ENCODE measurements around the gene RNF4.

The RNF4 gene

GRCh38 chr4:2426069-2426397 lies 42.9 kb upstream of the RNF4 start:
- no peak for TF ChIP-seq ZFX (IDR thresholded peaks at IDR 0.05)
- TF ChIP-seq, protein P1, sequence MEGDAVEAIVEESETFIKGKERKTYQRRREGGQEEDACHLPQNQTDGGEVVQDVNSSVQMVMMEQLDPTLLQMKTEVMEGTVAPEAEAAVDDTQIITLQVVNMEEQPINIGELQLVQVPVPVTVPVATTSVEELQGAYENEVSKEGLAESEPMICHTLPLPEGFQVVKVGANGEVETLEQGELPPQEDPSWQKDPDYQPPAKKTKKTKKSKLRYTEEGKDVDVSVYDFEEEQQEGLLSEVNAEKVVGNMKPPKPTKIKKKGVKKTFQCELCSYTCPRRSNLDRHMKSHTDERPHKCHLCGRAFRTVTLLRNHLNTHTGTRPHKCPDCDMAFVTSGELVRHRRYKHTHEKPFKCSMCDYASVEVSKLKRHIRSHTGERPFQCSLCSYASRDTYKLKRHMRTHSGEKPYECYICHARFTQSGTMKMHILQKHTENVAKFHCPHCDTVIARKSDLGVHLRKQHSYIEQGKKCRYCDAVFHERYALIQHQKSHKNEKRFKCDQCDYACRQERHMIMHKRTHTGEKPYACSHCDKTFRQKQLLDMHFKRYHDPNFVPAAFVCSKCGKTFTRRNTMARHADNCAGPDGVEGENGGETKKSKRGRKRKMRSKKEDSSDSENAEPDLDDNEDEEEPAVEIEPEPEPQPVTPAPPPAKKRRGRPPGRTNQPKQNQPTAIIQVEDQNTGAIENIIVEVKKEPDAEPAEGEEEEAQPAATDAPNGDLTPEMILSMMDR (conservative IDR thresholded peaks at IDR 0.05), result no peak
- H3K27ac ChIP-seq, result no peak overlapping the region

DNA sequence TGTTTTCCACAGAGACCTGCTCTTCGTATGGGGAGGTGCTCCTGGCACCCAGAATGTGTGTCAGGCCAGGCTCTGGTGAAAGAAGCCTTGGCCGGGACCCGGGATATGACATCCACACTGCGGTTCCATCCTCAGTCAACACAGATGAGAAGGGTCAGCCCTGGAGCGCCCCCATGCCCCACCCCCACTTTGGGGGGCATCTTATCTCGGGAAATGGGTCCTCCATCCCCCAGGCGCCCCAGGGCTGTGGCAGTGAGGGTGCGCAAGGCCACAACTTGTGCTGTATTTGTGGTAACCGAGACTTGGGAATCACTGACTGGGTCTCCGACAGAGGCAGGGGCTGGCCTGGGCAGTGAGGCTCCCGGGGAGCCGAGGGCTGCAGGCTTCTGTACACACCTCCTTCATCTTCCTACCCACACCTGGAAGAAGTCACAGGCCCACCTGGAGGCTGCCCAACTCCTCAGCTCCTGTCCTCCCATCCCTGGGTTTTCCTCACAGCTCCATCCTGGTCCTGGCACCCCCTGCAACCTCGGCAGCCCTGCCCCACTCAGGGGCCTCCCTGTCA lies 42.1 kb upstream of the RNF4 start:
- no peak overlapping the region for H3K27ac ChIP-seq
- no peak for TF ChIP-seq ZFX (IDR thresholded peaks at IDR 0.05)
- TF ChIP-seq, protein P1 (conservative IDR thresholded peaks at IDR 0.05), result no peak

GRCh38 chr4:2427383-2428334 lies 41.2 kb upstream of the RNF4 start:
- TF ChIP-seq, protein P1 (conservative IDR thresholded peaks at IDR 0.05), result no peak
- no peak for TF ChIP-seq ZFX (IDR thresholded peaks at IDR 0.05)

GRCh38 chr4:2428496-2429213 lies 40.3 kb upstream of the RNF4 start:
- TF ChIP-seq, protein P1 (conservative IDR thresholded peaks at IDR 0.05), result no peak
- TF ChIP-seq ZFX (IDR thresholded peaks at IDR 0.05), result no peak
- peak overlapping the region; percentile 29; the same call in 1 of the 2 replicates for H3K27ac ChIP-seq

More at GRCh38 chr4:2427383-2428334, 41.2 kb upstream of the RNF4 start:
- H3K27ac ChIP-seq, result no peak overlapping the region

GRCh38 chr4:2429945-2430757 lies 38.8 kb upstream of the RNF4 start:
- H3K27ac ChIP-seq, result peak overlapping the region; percentile 50

GRCh38 chr4:2432004-2432403 lies 36.9 kb upstream of the RNF4 start:
- no peak overlapping the region for H3K27ac ChIP-seq
- TF ChIP-seq, protein P1 (conservative IDR thresholded peaks at IDR 0.05), result no peak
- TF ChIP-seq ZFX (IDR thresholded peaks at IDR 0.05), result no peak

DNA sequence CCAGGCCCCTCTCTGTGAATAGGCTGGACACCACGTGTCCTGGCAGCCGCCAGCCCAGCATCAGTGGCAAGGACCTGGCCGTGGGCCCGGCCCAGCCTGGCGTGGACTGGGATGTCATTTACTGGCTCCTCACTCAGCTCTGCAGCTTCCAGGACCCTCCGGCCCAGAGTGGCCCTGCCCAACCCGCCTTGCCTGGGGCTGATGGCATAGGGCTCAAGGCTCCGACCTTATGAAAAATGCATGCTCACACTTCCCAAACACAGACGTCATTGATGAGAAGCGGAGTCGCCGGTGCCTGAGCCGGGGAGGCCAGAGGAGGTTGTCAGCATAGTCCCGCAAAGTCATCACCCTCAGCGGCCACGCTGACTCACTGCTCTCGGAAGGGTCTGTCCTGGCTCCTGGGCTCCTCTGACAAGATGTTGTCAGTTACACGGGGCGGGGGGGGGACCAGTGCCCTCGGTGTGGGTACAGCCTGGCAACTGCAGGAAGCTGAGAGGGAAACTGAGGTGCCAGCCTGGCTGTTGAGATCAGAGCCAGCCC lies 35.8 kb upstream of the RNF4 start:
- peak overlapping the region; percentile 53 for H3K27ac ChIP-seq
- TF ChIP-seq, protein P1 (conservative IDR thresholded peaks at IDR 0.05), result no peak
- TF ChIP-seq ZFX (IDR thresholded peaks at IDR 0.05), result no peak

Measured in C4-2B (cell line).